Ureter (tissue), 1 donor: Measurements from ENCODE around the gene IGFBP5. TPM values are rescaled to one million over a fixed set of nuclear protein-coding genes. Genes with fewer than 3 reads are reported as not detected.

Experiments used
- DNase-seq: peaks from one replicate; pipeline ENCODE4 v3.0.0-alpha.2; 2020; ENCODE audit warnings: low spot score
- total RNA-seq: library from RNA; stranded (reverse); gene quantifications from one replicate; pipeline ENCODE4 v1.2.4, GENCODE V29; 2023
- donor health status: DM: yes; HTN: yes; CAD: no.

Gene IGFBP5
- total RNA-seq, 1 donor from 2014 or later = 697 TPM

GRCh38 chr2:216714376-216714775, 19.0 kb upstream of the IGFBP5 start:
- DNase-seq = no peak

DNA sequence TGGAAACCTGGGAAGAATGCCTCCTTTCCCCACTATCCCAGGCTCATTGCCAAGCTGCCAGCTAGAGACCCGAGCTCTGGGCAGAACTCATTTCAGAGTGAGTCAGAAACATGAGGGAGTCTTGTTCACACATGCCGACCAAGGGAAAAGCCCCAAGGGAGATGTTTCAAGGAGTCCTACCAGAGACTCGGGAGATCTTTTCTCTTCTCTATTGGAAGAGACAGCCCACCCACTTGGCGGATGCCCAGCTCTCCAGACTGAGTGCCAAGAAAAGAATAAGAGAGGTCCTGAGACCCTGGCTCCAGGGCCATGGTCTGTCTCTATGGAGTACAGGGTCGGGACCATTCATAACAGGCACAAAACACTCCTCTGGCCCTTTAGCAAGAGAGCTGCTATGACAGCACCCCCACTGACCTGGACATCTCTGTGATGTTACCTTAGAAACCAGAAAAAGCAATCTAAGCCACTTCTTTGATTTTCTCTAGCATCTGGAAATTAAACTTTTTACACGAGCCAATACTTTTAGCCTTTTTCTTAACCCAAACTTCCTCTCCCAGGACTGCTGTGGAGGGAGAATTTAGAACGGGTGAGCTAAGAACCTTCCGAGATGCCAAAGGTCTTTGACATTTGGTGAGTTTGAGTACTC, 18.5 kb upstream of the IGFBP5 start:
- no peak for DNase-seq

- DNase-seq = no peak
Measured at GRCh38 chr2:216711348-216711747, 16.0 kb upstream of the IGFBP5 start.

GRCh38 chr2:216710551-216711301, 15.4 kb upstream of the IGFBP5 start:
- DNase-seq = no peak

GRCh38 chr2:216702756-216703155, 7.4 kb upstream of the IGFBP5 start:
- no peak for DNase-seq

- DNase-seq = no peak
Measured at GRCh38 chr2:216701544-216701943, 6.2 kb upstream of the IGFBP5 start.

- no peak for DNase-seq
Measured at GRCh38 chr2:216700781-216701180, 5.4 kb upstream of the IGFBP5 start.

DNA sequence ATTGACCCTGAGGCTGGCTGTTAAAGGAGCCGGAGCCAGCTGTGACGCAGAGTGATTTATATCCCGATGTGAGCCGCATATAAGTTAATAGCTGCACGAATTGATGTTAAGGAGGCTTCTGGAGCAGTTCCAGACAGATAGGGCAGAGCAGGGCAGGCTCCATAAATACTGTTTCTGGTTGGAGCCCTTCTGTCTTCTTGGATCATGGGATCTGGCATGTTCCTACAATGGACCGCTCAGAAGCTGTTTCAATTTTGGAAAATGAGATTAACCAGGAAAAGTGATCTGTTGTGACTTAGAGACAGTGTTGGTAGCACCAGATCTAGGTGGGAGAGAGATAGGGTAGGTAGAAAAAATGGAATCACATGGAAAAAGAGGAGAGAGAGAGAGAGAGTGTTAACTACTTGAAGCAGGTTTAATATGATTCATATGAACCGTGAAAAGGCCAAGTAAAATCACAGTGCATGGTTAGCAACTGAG, 4.8 kb upstream of the IGFBP5 start:
- DNase-seq = no peak

GRCh38 chr2:216698895-216699294, 3.5 kb upstream of the IGFBP5 start:
- DNase-seq = no peak

DNA sequence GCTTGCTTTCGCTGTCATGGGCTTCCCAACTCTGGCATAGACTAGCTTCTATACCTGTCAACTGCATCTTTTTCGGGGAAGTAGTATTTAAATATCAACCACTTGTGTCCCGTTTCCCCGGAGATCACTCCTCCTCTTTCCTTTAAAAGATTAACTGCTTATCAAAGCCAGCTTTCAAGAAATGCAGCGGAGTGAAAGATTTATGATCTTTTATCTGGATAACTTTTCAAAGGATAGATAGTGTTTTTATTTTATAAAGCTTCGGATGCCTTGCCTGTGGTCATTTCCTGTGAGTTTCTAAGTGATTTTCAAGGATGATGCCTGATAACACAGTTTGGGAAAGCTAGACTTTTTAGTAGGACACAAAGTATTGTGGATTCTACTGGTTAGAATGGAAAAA, 2.9 kb upstream of the IGFBP5 start:
- no peak for DNase-seq

DNA sequence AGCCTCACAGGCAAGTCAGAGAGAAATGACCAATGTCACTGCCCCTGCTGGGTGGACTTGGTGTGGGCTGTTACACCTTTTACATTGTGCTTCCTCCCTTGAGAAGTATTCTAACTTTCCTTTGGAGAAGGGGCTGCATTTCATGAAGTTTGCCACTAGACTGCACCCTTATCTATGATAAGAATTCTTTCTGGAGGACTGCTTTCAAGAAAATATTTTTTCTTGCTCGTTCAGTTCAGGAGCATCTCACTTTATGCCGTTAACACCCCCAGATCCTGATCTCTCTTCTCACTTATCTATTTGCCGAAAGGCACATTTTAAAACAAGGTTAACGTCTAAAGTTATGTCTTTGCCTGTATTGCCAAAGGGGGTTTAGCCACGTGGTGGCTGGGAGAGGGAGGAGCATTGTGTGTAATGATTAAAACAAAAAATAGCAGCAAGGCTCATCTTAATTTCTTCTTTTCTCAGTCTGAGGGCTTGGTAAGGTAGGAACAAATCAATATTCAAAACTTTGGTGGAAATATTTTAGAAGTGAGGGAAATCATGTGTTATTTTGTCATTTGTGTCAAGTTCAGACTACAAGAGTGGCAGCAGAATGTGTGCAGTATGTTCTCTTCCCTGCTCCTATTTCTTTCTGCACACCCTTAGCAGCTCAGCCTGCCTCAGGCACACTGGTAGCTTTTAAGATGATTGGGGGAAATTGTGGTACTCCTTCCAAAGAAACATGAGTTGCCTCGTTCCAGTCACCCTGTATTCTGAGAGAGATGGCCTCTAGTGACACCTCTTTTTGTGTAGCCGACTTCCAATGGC, 1.6 kb upstream of the IGFBP5 start:
- DNase-seq = no peak

GRCh38 chr2:216696321-216696720, 972 bp upstream of the IGFBP5 start:
- no peak for DNase-seq

DNA sequence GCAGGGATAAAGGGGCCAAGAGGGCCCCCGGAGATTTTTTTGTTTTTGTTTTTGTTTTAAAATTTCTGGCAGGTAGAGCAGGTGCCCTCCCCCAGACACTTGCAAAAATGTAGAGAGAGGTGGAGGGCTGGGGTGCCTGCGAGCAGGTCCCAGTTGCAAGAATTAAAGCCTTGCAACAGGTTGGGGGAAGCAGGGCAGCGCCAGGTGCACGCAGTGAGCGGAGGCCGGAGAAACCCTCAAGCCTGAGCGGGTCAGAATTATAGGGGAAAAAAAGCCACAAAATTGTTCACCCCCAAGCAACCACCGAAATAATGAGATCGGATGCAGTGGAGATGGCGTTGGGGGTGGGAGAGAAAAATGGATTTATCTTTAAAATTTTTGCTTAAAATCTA, 527 bp downstream of the IGFBP5 start:
- DNase-seq = no peak

GRCh38 chr2:216694082-216694825, 1.1 kb downstream of the IGFBP5 start:
- no peak for DNase-seq

GRCh38 chr2:216693414-216694080, 1.8 kb downstream of the IGFBP5 start:
- no peak for DNase-seq

DNA sequence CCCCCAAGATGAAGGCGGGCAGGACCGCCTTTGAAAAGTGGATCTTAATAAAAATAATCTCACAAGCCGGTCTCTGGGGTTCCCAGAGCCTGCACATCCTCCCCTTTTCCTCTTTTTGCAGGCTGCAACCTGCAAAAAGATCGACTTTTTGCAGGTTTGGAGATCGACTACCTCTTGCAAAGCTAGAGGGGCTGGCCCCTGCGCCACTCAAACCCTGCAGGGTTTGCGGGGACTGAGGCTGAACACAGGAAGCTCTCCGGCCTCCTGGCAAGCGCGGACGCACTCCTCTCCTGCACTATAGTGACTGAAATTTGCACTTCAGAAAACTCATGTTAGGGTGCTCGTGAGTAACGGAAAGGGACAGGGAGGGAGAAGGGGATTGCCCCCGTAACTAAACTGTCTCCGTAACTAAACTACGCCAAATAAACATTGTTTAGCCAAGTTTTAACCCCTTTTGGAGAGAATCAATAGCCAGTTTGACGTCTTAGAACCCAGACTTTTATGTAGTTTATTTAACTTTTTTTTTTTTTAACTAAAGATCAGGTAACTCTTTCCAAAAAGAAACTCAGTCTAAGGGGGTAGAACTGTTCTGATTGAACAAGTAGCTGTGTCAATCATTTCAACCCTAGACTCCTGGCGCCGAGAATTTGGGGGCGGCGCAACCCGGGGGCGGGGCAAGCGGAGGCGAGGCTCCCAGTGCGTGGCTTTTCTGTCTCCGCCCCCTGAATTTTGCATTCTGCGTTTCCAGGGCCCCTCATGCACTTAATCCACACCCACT, 2.5 kb downstream of the IGFBP5 start:
- peak; percentile 89 for DNase-seq

DNA sequence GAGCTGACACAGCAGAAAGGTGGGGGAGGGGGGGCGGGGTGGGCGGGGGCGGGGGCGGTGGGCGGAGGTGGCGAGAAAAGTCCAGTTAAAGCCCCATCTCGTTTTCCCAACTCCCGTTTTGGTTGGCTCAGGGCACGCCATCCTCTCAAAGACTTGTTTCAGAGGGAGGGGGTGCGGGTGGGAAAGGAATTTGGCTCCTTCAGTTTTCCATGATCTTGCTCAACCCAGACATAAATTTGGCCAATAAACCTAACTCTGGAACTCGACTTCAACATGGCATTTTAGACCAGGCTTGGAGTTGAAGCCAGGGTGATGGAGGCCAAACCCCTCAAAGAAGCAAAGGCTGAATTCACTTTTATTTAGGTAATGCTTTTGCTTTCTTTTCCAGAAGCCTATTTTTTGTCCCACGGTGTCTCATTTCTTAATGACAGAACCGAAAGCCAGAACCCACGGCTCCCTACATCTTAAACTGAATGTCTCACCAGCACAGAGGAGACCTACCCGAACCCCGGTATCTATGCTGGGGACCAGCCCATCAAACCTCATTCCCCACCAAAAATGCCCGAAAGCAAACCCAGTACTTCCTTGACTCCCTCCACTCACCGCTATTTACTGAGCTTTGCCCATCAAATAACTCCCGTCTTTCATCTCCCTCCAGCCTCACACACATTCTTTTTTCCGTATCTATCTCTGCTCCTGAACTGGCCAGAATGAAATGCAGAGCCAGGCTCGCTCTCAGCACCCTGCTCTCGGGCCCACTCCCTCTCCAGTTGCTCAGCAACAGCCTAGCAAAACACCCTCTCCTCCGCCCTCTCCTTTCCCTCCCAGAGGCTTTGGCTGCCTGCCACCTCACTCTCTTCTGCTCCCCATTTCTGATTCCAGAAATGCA, 4.3 kb downstream of the IGFBP5 start:
- DNase-seq = peak; percentile 86

- DNase-seq = no peak
Measured at GRCh38 chr2:216690456-216690852, 4.9 kb downstream of the IGFBP5 start.

- no peak for DNase-seq
Measured at GRCh38 chr2:216689397-216689796, 6.0 kb downstream of the IGFBP5 start.
